Stimulated activated CD4-positive, alpha-beta T cell treated with anti-CD3 and anti-CD28 coated beads, Interleukin-15, amount 100 ng/mL, for 1 hour (primary cell): ENCODE results near the gene NSMCE1.
"Not testable (repeated sequence)": the region's sequence is repeated elsewhere in the genome, so short reads cannot be mapped to it uniquely, and the experiment has no call there.

Source experiments
- DNase-seq, 2 donors: peaks; one replicate each; pipeline ENCODE4 v3.0.0-alpha.2; 2020; ENCODE audit warnings: low read depth in 1 of 2, low spot score in 1 of 2

NSMCE1 gene

GRCh38 chr16:27220120-27220519 is 48.5 kb downstream of the NSMCE1 start:
- DNase-seq, result no peak

GRCh38 chr16:27219161-27219560 is 49.4 kb downstream of the NSMCE1 start:
- DNase-seq, result no peak

- no peak for DNase-seq
Measured at GRCh38 chr16:27218756-27219155, 49.8 kb downstream of the NSMCE1 start.

GRCh38 chr16:27217256-27217655 is 51.3 kb downstream of the NSMCE1 start:
- no peak for DNase-seq

GRCh38 chr16:27216297-27216885 is 52.2 kb downstream of the NSMCE1 start:
- no peak for DNase-seq

GRCh38 chr16:27215660-27216059 is 52.9 kb downstream of the NSMCE1 start:
- DNase-seq, result no peak

- DNase-seq, result no peak
Measured at GRCh38 chr16:27214084-27214961, 54.2 kb downstream of the NSMCE1 start.

GRCh38 chr16:27211026-27211425 is 57.5 kb downstream of the NSMCE1 start:
- no peak for DNase-seq

GRCh38 chr16:27210174-27210573 is 58.4 kb downstream of the NSMCE1 start:
- no peak for DNase-seq

GRCh38 chr16:27209591-27209990 is 59.0 kb downstream of the NSMCE1 start:
- DNase-seq, result no peak

- DNase-seq, result no peak
Measured at GRCh38 chr16:27208796-27209195, 59.8 kb downstream of the NSMCE1 start.

GRCh38 chr16:27208081-27208680 is 60.4 kb downstream of the NSMCE1 start:
- DNase-seq, result no peak

GRCh38 chr16:27207121-27207520 is 61.5 kb downstream of the NSMCE1 start:
- not testable (repeated sequence) for DNase-seq

- no peak for DNase-seq
Measured at GRCh38 chr16:27205423-27206065, 63.0 kb downstream of the NSMCE1 start.

- no peak for DNase-seq
Measured at GRCh38 chr16:27204312-27204915, 64.2 kb downstream of the NSMCE1 start.

GRCh38 chr16:27203507-27204311 is 64.9 kb downstream of the NSMCE1 start, which contains the start of gene KDM8:
KDM8 (plus strand) TSS chr16:27203526; CDS start chr16:27210124, 6,598 bp downstream.
- DNase-seq, result peak; percentile 97 to 99

- peak in 1 of 2 donors; percentile 80 for DNase-seq
Measured at GRCh38 chr16:27202923-27203506, 65.6 kb downstream of the NSMCE1 start.

GRCh38 chr16:27200914-27201313 is 67.7 kb downstream of the NSMCE1 start:
- not testable (repeated sequence) for DNase-seq

GRCh38 chr16:27199736-27200135 is 68.8 kb downstream of the NSMCE1 start:
- no peak for DNase-seq

GRCh38 chr16:27199235-27199586 is 69.4 kb downstream of the NSMCE1 start:
- no peak for DNase-seq
